ENCODE data around the gene CDC42EP1.

Gene CDC42EP1

DNA sequence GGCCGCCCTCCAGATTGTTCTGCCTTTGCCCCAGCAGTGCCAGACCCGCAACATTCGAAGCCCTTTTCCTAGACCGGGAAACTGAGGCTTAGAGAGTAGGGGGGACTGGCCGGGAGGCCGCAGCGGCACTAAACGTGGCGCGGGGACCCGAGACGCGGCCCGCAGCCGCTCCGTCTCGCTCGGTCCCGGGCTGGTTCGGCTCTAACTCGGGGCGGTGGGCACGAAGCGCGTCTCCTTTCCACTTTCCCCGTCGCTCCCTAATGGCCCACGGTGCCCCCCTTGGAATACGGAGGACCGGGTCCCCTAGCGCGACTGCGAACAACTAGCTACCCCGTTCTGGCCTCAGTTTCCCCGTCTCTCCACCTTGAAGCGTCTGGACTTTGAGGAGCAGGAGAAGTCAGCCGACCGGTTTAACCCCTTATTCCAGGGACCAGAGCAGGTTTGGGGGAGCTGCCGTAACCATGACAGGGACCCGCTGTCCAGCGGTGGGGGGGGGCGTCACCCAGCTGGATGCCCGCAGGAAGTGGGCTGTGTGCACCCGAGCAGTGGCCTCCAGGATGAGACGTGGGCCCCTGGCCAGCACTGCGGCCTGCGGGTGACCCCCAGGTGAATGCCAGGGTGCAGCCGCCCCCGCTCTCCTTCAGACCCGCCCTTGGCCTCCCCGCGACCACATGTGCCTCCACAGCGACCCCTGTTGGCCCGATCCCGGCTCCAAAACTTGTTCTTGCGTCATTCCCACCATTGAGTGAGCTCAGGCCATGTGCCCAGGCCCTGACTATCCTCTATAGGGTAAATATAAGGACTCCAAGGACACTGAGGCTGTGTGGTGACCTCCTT lies 1.1 kb downstream of the CDC42EP1 start:
- DNase-seq (ENCODE audit: low read depth) = peak; percentile 86

DNA sequence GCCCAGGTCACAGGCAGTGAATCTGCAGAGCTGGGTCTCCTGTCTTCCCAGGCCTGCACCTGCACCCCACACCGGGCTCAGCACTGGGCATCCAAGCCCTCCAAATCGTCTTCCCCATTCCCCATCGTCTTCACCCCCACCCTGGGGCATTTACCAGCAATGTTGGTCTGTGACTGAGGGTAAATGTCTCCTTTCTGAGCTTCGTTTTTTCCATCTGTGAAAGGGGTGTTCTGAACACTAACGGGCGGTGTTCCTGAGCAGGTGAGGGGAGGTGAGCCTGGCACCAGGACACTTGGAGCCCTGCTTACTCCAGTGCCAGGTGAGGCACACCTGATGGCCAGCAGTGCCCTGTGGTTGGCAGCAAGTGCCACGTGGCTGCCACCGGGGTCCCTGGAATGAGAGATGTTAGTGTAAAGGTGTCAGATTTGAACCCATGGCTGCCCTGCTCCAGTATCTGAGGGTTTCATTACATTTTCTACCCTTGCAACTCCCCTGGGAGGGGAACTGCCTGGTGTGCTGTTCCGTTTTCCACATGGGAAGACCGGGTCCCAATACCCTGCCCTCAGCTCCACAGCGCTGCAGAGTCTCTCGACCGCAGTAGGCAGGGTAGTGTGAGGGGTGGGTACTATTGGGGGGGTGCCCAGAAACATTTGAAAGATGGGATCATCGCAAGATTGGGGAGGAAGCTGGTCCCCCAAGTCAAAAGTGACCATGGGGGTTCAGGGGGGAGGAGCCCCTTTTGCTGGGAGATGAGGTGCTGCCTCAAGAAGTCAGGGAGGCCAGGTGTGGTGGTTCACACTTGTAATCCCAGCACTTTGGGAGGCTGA lies 2.0 kb downstream of the CDC42EP1 start:
- DNase-seq (ENCODE audit: low read depth) = no peak

DNA sequence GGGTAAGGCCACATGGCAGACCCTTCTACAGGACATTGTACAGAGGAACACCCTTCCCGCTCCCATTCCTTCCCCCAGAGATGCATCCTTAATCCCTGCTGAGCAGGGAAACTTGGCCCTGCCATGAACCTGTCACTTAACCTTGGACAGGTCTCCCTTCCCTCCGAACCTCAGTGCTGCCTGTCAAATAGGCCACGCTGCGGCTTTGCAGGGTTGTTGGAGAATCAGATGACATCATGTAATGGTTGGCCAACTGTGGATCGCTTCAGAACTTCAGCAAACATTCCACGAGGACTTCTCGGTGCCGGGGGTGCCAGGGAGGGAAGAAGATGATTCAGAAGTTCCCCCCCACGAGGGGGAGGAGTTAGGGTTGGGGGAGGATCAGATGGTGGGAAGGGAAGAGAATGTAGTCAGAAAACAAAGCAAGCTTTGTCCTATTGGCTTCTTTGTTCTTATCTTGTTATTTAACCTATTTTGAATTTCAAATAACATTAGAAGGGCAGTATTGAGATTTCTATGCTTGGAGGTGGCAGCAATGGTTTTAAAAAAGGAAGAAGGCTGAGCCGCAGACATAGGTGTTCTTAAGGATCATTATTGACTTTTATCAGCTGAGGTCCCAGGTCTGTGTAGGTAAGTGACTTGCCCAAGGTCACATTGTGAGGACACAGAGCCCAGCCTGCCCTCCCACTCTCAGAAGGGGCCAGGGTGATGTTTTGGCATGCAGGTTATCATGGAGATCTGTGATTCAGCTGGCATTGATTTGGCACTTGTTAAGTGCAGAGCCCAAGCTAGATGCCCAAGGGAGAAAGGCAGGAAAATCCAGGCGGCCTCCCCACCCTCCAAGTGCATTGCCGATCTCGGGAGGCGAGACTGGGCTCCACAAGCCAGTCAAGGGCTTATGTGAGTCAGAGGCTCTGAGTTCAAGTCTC lies 3.1 kb downstream of the CDC42EP1 start:
- DNase-seq (ENCODE audit: low read depth) = peak; percentile 99

DNA sequence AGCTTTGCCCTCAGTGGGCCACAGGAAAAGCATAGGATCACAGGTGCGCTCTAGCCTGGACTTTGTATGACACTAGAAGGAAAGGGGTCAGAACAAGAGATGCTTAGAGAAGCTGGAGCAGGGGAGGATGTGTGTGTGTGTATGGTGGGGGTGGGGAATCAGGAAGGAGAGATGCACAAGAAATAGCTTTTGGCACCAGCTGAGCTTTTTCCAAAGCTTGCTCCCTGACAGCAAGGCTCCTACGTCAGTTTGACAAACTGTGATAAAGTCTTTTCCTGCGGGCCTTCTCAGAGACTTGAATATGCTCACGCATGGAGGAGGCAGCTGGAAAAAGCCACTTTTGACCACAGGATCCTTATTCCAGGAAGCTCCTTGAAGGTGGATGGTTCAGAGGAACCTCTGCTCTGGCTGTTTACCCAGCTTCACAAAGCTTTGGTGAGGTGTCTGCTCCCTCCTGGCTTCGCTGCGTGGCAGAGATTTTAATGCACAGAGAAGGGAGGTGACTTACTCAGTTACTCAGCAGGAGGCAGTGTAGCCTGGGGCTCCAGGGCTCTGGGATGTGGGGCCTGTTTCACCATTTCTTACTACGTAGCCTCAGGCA lies 3.9 kb downstream of the CDC42EP1 start:
- peak; percentile 45 for DNase-seq (ENCODE audit: low read depth)

- DNase-seq (ENCODE audit: low read depth) = no peak
Observed at GRCh38 chr22:37565830-37566229, 5.5 kb downstream of the CDC42EP1 start.

DNA sequence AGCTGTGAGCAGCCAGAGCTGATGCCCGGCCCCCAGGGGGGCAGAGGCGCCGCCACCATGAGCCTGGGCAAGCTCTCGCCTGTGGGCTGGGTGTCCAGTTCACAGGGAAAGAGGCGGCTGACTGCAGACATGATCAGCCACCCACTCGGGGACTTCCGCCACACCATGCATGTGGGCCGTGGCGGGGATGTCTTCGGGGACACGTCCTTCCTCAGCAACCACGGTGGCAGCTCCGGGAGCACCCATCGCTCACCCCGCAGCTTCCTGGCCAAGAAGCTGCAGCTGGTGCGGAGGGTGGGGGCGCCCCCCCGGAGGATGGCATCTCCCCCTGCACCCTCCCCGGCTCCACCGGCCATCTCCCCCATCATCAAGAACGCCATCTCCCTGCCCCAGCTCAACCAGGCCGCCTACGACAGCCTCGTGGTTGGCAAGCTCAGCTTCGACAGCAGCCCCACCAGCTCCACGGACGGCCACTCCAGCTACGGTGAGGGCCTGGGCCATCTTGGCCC lies 6.1 kb downstream of the CDC42EP1 start:
- DNase-seq (ENCODE audit: low read depth) = no peak

DNA sequence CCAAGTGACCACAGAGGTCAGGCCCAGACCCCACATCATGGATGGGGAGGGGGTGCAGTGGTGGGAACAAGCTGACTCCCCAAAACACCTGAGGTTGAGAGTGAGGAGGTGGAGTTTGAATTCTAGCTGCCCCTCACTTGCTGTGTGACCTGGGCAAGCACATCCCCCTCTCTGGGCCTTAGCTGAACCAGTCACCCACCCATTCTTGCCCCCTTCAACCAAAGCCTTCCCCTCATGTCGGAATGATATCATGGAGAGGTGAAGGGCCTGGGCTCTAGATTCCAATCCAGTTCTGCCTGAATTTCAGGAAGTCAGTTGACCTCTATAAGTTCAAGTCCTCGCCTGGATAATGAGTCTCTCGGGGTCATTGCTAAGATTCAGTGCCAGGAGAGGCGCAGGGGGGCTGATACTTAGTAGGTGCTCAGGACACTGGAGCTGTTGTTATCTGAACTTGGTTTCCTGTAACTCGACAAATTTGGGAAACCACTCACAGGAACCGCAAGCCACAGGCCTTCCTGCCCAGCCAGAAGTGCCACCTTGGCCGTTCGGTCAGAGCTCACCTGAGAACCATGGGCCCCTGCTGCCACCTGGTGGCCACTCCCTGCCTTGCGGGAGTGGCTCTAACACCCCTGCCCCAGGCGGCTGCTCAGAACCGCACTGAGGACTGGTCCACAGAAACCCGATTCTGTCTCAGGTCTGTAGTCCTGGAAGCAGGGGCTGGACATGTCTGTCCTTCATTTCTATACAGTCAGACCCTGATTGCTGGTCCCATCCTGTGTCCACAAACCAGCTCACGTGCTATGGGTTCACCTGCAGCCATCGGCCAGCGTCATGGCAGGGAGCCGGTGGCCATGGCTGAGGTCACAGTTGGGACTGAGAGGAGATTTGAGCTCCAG lies 6.9 kb downstream of the CDC42EP1 start:
- peak; percentile 42 for DNase-seq (ENCODE audit: low read depth)

DNA sequence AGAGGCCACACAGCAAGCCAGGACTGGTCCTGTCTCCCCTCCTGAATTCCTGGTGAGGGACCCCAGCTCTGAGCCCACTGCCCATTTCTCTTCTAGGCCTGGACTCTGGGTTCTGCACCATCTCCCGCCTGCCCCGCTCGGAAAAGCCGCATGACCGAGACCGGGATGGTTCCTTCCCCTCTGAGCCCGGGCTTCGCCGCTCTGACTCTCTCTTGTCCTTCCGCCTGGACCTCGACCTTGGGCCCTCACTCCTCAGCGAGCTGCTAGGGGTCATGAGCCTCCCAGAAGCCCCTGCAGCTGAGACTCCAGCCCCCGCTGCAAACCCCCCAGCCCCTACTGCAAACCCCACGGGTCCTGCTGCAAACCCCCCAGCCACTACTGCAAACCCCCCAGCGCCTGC lies 7.7 kb downstream of the CDC42EP1 start:
- DNase-seq (ENCODE audit: low read depth) = no peak

DNA sequence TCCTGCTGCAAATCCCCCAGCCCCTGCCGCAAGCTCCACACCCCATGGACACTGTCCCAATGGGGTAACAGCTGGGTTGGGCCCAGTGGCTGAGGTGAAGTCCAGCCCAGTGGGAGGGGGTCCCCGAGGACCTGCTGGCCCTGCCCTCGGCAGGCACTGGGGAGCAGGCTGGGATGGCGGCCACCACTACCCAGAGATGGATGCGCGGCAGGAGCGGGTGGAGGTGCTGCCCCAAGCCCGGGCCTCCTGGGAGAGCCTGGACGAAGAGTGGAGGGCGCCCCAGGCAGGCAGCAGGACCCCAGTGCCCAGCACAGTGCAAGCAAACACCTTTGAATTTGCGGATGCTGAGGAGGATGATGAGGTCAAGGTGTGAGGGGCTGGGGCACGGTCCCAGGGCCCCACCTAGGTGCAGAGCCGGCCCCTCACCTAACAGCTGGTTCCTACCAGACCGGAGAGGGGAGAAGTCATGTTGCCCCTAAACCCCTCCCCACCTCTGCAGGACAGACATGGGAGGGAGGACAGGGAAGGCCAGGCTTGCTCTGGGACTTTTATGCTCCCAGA lies 8.2 kb downstream of the CDC42EP1 start:
- no peak for DNase-seq (ENCODE audit: low read depth)

- no peak for DNase-seq (ENCODE audit: low read depth)
Observed at GRCh38 chr22:37569009-37569920, 9.0 kb downstream of the CDC42EP1 start.

DNA sequence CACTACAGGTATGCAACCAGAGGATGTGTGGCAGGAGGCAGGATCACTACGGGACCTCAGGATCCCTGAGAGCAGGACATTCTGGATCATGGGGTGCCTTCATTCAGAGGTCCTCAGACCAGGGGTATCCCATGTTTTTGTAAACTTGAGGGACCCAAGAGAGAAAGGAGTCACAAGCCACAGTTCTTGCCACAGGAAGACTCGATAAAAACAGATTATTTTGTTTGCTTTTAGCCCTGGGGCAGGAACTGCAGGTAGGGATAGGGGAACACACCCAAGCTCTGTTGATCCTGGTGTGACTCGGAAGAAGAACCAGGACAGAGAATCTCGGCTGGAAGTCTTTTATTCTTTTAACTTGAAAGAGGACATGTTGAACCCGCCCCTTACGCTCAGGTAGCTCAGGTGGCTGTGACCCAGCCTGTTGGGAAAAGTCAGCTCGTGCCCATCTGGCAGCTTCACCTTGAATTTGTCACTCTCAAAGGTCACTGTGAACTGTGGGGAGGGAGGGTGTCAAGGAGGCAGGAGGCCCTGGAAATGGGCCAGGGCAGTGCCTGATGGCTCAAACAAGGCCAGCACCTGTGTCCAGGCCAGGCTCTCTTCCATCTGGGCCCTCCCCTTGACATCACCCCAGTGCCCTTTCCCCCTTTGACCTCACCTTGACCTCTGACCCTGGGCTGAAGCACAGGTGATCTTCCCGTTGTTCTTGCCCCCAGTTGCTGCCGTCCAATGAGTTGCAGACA lies 9.8 kb downstream of the CDC42EP1 start:
- DNase-seq (ENCODE audit: low read depth) = no peak

GRCh38 chr22:37570661-37570976 lies 10.3 kb downstream of the CDC42EP1 start:
- no peak for DNase-seq (ENCODE audit: low read depth)

DNA sequence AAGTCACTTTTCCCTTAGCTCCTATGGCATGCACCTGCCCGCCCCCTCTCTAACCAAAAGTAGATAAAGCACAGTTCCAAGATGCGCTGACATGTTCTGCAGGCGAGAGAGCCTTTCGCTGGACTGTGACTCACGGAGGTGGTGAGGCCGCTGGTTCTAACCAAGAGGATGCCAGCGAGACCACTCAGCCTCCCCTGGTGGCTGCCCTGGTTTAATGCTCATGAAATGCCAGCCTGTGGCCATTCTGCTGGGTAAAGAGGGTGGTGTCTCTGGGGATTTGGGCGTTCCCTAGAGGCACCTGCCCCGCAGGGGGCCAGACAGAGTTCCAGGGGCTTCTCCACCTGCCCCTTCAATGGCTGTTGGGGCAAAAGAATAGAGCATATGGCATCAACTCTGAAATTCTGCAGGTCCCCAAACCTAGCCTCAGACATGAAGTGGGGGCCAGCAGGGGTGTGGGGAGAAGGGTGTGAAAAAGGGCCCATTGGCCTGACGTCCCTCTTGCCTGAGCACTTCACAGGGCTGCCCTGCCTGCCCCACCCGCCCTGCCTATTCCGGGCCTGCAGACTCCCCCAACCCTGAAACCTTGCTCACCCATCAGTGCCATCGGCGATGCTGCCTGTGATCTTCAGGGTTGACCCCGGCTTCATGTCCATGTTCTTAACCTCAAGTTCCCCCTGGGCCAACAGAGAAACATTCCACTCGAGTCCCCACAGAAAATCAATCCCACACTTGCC lies 11.1 kb downstream of the CDC42EP1 start:
- DNase-seq (ENCODE audit: low read depth) = no peak

DNA sequence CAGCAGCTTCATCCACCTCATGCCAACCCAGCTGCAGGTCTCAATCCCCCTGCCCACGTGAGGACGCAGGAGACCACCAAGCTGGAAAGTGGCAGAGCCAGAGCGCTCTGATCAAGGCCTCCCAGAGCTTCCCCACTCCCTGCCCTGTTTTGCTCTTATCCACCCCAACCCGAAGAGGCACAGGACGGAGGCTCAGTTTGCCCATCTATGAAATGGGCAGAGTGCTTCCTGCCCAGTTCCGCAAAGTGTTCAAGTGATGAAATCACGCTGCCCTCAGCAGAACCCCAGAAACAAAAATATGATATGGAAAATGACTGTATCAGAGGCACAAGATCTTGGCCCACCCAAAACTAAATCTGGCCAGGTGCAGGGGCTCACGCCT lies 11.7 kb downstream of the CDC42EP1 start:
- DNase-seq (ENCODE audit: low read depth) = no peak

- DNase-seq (ENCODE audit: low read depth) = no peak
Observed at GRCh38 chr22:37575490-37576003, 15.3 kb downstream of the CDC42EP1 start.

DNA sequence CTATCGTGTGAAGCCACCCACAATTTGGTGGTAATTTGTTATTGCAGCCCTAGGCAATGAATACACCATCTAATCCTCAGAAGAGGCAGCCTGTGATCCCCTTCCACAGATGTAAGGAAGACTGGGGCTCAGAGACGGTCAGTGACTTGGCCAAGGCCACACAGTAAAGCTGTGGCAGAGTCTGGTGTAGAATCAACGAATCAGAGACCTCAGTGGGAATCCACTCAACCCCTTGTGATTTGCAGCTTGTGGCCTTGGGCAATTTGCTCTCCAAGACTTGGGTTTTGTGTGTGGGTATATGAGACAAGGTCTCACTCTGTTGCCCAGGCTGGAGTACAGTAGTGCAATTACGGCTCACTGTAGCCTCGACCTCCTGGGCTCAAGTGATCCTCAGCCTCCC lies 17.7 kb downstream of the CDC42EP1 start:
- no peak for DNase-seq (ENCODE audit: low read depth)

DNA sequence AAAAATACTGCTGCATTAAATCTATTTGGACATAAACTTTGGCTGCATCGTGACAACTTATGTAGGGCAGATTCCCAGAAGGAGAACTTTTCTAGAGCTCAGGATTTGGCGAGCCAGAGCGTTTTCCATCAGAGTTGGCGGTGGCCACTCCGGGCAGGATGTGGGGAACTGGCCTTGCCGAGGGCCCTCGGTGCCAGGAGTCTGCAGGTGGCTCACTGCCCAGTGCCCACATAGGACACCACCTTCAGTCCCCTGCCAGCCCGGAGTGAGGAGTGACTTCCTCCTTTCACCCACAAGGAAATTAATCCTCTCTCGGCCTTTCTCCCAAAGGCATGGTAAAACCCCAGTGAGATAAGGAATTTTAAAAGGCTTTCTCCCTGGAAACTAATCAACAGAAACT lies 21.2 kb downstream of the CDC42EP1 start:
- no peak for DNase-seq (ENCODE audit: low read depth)

- no peak for DNase-seq (ENCODE audit: low read depth)
Observed at GRCh38 chr22:37582526-37582925, 22.2 kb downstream of the CDC42EP1 start.
